Measurements from ENCODE around the gene NPIPB8.
"Not testable (repeated sequence)": the region's sequence is repeated elsewhere in the genome, so short reads cannot be mapped to it uniquely, and the experiment has no call there.

The NPIPB8 gene

GRCh38 chr16:28637765-28638164, at the start of gene NPIPB8:
Gene NPIPB8 (plus strand): TSS chr16:28638065. CDS start chr16:28638361, 296 bp downstream.
- DNase-seq: not testable (repeated sequence)

GRCh38 chr16:28589069-28589468, 48.8 kb upstream of the NPIPB8 start:
- no peak for DNase-seq

GRCh38 chr16:28589930-28590329, 47.9 kb upstream of the NPIPB8 start:
- no peak for DNase-seq

- DNase-seq: no peak
Observed at GRCh38 chr16:28590384-28591340, 47.2 kb upstream of the NPIPB8 start.

GRCh38 chr16:28591355-28591754, 46.5 kb upstream of the NPIPB8 start:
- no peak for DNase-seq

GRCh38 chr16:28592511-28592910, 45.4 kb upstream of the NPIPB8 start:
- DNase-seq: no peak

- no peak for DNase-seq
Observed at GRCh38 chr16:28592979-28593553, 44.8 kb upstream of the NPIPB8 start.

GRCh38 chr16:28595451-28595850, 42.4 kb upstream of the NPIPB8 start:
- DNase-seq: not testable (repeated sequence)

- no peak for DNase-seq
Observed at GRCh38 chr16:28596115-28596630, 41.7 kb upstream of the NPIPB8 start.

GRCh38 chr16:28596840-28597691, 40.8 kb upstream of the NPIPB8 start, which contains the start of gene SULT1A2:
Gene SULT1A2 (minus strand): TSS chr16:28597050. CDS start chr16:28595930, 1,120 bp downstream.
- no peak for DNase-seq

GRCh38 chr16:28597692-28598261, 40.1 kb upstream of the NPIPB8 start:
- DNase-seq: no peak

GRCh38 chr16:28599377-28600285, 38.2 kb upstream of the NPIPB8 start:
- not testable (repeated sequence) for DNase-seq

GRCh38 chr16:28600965-28601364, 36.9 kb upstream of the NPIPB8 start:
- not testable (repeated sequence) for DNase-seq

GRCh38 chr16:28601589-28601988, 36.3 kb upstream of the NPIPB8 start:
- not testable (repeated sequence) for DNase-seq

- DNase-seq: not testable (repeated sequence)
Observed at GRCh38 chr16:28602062-28602461, 35.8 kb upstream of the NPIPB8 start.

- DNase-seq: no peak
Observed at GRCh38 chr16:28602529-28602928, 35.3 kb upstream of the NPIPB8 start.

- DNase-seq: no peak
Observed at GRCh38 chr16:28603381-28604185, 34.3 kb upstream of the NPIPB8 start.

GRCh38 chr16:28604186-28604565, 33.7 kb upstream of the NPIPB8 start:
- DNase-seq: no peak

- DNase-seq: no peak
Observed at GRCh38 chr16:28606291-28607115, 31.4 kb upstream of the NPIPB8 start.

All from activated effector memory CD4-positive, alpha-beta T cell treated with Interleukin-2 at 50 U/mL for 16 hours (primary cell).